ENCODE data around the gene GTF3C5.
"Not testable (repeated sequence)": the region's sequence is repeated elsewhere in the genome, so short reads cannot be mapped to it uniquely, and the experiment has no call there.

The GTF3C5 gene

GRCh38 chr9:133071484-133072150, 40.8 kb downstream of the GTF3C5 start:
- no peak for DNase-seq (ENCODE audit: low read depth)

- not testable (repeated sequence) for DNase-seq (ENCODE audit: low read depth)
Measured at GRCh38 chr9:133072210-133072609, 41.4 kb downstream of the GTF3C5 start.

DNA sequence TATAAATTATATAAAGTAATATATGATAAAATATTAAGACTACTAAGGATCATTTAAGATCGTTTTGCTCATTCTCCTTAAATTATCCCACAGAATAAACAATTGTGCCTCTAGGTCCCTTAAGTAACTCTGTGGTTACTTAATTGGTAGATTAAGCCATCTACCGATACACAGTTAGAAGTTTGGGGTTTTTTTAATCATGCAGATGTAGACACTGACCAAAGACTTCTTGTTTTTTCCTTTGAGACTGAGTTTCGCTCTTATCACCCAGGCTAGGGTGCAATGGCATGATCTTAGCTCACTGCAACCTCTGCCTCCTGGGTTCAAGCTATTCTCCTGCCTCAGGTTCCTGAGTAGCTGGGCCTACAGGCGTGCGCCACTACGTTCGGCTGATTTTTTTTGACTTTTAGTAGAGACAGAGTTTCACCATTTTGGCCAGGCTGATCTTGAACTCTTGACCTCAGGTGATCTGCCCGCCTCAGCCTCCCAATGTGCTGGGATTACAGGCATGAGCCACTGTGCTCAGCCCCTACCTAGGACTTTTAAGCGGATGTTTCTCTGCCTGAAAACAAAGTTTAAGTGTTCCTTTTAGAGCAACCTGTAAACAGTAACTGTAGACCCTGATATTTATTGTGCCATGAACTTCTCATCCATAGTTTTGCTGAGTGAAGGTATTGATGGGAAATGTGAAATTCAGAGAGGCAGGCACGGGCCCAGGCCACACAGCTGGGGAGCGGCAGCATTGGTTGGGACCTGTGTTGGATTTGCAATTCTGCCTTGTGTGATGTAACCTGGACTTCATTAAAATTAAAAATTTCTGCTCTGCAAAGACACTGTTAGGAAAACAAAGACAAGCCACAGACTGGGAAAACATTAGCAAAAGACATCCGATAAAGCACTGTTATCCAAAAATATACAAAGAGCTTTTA, 42.6 kb downstream of the GTF3C5 start:
- DNase-seq (ENCODE audit: low read depth), result no peak

DNA sequence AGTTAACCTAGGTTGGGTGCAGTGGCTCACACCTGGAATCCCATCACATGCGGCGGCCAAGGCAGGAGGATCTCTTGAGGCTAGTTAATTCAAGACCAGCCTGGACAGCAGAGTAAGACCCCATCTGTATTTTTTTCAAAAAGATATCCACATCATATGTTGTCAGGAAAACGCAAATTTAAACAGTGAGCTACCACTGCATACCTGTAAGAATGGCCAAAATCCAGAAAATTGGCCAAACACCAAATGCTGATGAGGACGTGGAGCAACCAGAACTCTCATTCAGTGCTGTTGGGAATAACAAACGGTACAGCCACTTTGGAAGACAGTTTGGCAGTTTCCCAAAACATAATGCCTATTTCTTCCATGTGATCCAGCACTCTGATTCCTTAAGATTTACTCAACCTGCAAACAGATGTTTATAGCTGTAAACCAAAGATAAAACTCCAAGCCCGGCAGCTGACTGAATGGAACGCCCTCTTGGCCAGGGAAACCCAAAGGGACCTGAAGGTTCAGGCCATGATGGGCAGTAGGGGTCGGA, 43.4 kb downstream of the GTF3C5 start:
- DNase-seq (ENCODE audit: low read depth), result peak; percentile 30

DNA sequence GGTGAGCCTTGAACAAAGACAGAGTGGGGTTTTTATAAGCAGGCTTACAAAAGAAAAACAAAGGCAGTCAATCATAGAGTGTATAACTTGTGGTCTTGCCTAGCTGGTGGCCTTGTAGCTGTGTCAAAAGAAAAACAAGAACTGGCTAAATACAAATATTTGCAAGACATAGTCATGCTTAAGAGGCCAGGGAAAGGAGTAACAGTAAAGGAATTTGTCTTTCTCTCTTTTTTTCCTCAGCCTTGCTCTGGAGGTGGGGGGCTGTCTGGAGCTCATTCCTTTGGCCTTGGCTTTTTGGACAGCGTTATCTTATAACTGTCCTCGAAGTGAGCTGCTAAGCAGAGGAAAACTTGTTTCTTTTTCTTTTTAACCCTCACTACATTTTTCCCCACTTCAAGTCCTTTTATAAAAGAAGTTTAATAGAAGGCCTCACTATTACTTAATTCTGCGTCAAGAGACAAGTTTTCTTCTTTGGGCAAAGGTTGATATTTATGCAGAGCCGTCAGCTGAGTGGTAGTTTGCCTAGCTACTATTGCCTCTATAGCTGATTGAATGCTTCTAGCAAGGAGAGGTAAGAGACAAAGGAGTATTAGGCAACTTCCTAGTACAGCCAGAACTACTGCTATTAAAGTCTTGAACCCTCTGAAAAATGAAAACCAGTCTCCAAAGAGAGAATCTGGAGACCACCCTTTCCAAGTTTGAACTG, 45.3 kb downstream of the GTF3C5 start:
- peak; percentile 81 for DNase-seq (ENCODE audit: low read depth)

DNA sequence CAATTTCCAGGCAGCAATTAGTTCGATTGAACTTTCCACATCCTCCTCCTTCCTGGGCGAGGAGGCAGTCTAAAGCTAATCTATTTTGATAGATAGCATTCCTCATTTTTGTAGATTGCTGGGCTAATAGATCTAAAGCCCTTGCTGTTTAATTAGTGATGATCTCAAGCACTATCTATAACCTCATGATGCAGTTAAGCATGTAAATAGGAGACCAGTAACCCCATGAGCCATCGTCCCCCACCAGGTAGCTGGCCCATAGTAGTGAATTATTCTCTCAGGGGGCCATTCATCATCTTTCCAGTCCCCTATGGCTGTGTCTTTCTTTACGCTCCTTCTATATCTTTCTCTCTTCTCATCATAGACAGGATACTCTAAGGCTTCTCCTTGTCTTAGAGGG, 45.9 kb downstream of the GTF3C5 start:
- DNase-seq (ENCODE audit: low read depth), result no peak

DNA sequence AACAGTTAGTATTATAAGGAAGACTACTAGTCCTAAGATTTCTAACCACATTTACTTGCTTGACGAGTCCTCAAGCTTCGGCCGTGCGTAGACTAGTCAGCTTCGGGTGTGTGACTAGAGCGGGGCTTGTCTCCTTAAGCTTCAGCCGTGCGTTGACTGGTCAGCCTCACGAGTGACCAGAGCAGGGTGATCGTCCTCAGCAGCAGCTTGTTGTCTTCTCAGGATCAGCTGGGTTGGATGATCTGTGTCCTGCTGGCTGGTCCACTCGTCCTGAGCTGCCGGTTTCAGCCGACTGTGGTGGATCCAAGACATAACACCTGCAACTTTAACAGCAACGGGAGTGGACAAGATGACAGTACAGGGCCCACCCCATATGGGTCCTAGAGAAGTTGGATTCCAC, 47.7 kb downstream of the GTF3C5 start:
- DNase-seq (ENCODE audit: low read depth), result no peak

DNA sequence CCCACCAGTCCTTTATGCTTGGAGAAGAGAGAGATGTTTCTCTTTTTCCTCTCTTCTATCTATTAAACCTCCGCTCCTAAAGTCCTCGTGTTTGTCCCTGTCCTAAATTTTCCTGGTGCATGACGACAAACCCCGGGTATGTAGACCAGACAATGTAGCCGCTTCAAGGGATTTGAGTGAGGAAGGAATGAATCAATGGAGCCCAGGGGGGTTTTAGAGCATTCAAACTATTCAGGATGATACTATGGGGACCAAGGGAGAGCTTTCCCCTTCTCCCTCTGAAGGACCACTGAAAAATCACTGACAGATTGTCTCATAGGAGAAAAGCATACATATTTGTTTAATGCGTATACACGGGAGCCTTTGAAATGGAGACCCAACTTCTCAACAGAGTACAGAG, 49.4 kb downstream of the GTF3C5 start:
- no peak for DNase-seq (ENCODE audit: low read depth)

GRCh38 chr9:133080786-133081779, 50.3 kb downstream of the GTF3C5 start:
- not testable (repeated sequence) for DNase-seq (ENCODE audit: low read depth)

DNA sequence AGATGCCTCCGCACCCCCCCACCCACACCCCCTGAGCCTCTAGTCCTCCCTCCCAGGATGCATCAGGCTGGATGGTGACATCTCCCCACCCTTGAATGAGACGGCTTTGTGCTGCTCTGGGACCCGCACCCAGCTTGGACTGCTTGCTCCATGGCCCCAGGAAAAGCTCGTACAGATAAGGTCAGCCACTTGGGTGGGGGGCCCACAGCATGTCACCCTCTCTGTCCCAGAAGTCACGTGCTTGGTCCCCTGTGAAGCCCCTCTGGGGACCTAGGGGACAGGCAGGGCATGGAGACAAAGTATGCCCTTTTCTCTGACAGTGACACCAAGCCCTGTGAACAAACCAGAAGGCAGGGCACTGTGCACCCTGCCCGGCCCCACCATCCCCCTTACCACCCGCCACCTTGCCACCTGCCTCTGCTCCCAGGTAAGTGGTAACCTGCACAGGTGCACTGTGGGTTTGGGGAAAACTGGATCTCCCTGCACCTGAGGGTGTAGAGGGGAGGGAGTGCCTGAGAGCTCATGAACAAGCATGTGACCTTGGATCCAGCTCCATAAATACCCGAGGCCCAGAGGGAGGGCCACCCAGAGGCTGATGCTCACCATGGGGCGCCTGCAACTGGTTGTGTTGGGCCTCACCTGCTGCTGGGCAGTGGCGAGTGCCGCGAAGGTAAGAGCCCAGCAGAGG, 51.3 kb downstream of the GTF3C5 start:
- not testable (repeated sequence) for DNase-seq (ENCODE audit: low read depth)

DNA sequence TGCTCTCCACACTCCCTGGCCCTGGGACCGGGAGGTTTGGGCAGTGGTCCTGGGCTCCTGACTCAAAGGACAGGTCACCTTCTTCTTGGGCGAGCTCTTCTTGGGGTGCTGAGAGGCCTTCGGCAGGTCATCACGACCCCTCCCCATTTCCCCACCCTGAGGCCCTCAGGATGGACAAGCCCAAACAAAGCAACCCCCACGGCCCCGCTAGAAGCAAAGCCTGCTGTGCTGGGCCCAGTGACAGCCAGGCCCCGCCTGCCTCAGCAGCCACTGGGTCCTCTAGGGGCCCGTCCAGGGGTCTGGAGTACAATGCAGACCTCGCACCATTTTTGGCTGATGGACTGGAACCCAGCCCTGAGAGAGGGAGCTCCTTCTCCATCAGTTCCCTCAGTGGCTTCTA, 52.9 kb downstream of the GTF3C5 start:
- not testable (repeated sequence) for DNase-seq (ENCODE audit: low read depth)

DNA sequence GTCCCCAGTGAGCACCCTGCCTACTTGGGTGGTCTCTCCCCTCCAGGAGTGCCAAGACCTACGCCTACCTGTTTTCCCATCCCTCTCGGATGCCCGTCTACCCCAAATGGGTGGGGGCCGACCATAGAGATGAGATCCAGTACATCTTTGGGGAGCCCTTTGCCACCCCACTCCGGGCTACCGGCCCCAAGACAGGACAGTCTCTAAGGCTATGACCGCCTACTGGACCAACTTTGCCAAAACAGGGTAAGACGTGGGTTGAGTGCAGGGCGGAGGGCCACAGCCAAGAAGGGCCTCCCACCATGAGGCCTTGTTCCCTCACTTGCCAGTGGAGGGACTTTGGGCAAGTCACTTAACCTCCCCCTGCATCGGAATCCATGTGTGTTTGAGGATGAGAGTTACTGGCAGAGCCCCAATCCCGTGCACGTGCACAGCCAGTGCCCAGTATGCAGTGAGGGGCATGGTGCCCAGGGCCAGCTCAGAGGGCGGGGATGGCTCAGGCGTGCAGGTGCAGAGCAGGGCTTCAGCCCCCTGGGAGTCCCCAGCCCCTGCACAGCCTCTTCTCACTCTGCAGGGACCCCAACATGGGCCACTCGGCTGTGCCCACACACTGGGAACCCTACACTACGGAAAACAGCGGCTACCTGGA, 55.5 kb downstream of the GTF3C5 start:
- DNase-seq (ENCODE audit: low read depth), result not testable (repeated sequence)

GRCh38 chr9:133086894-133087293, 56.1 kb downstream of the GTF3C5 start:
- DNase-seq (ENCODE audit: low read depth), result no peak

- DNase-seq (ENCODE audit: low read depth), result no peak
Measured at GRCh38 chr9:133087429-133088145, 56.8 kb downstream of the GTF3C5 start.

DNA sequence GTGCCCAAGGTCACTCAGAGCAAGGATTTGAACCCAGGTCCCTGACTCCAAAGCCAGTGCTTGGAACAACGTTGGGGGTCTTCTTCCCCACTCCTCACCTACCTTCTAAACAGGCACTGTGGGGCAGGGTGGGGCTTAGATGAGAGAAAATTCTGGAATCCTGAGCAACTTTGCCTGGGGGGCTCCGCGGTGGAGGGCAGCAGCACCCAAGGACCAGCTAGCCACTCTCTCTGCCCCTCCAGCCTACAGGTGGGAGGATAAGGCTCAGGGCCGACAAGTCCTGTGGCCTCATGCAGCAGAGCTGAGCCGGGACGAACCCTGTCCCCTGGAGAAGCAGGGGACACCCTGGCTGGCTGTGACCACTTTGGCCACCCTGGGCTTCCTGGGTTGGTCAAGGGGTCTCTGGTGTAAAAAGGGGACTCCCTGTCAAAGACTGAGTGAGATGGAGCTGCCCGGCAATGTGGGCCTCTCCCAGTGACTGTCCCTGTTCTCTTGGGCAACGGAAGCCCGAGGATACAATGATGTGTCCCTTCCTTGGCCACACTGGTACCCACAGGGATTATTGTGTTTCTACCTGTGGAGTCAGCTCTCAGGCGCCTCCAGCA, 57.5 kb downstream of the GTF3C5 start:
- DNase-seq (ENCODE audit: low read depth), result no peak

- no peak for DNase-seq (ENCODE audit: low read depth)
Measured at GRCh38 chr9:133088756-133089155, 58.0 kb downstream of the GTF3C5 start.

DNA sequence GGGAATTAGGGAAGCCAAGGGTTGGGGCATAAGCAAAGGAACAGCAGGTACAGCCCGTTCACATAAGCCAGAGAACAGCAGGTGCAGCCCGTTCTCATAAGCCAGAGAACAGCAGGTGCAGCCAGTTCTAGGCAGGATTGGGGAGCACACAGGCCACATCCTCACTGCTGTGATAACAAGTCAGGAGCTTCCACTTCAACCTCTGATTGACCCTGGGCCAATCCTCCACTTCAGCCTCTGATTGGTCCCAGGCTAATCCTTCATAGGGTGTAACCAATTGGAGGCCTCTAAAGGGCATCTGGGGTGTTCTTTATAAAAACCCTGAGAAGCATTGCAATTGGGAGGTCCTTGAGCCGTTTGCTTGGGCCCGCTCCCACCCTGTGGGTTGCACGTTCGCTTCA, 58.5 kb downstream of the GTF3C5 start:
- no peak for DNase-seq (ENCODE audit: low read depth)

- DNase-seq (ENCODE audit: low read depth), result no peak
Measured at GRCh38 chr9:133090187-133090586, 59.4 kb downstream of the GTF3C5 start.

All from fibroblast of gingiva (primary cell).